Measurements from ENCODE around the gene HTT. TPM values are rescaled to one million over a fixed set of nuclear protein-coding genes. Genes with fewer than 3 reads are reported as not detected.
A peak's percentile ranks its signal among the peaks of the same experiment; 100 is the strongest.

The HTT gene
- total and polyA plus RNA-seq, 8 donors, result 34.5 to 75.9 (median 43.5) TPM

DNA sequence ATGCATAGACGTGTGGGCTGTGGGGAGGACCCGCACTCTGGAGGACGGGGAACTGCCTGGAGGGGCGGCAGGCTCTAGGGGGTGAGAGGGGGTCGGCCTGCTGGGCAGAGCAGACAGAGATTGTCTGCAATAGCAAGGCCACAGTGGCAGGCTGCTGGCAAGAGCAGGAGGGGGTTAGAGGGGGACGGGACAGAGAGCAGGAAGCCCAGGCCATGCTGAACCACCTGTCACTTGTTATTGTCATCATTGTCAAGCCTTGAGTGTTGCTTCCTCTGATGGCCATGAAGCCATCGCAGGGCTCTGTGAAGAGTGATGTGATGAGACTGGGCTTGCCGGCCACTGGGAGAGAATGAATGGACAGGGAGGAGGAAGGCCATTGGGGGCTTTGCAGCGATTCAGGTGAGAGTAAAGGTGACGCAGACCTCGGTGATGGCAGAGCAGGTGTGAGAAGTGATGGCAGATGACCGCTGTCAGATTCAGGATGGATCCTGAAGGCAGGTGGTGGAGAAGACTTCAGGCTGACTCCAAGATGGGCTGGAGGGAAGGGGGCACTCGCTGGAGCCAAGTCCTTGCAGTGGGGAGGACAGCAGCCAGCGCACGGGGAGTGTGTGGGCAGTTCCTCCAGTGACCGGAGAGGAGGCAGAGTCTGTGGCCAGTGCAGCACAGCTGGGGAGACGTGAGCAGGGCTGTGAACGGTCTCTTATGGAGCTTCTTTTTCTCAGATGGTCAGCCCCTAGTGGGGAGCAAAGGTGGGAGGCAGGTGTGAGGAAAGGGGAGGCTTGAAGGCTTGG lies 43.7 kb upstream of the HTT start:
- no peak for DNase-seq

GRCh38 chr4:3031357-3032082 lies 43.0 kb upstream of the HTT start:
- H3K9me3 ChIP-seq, result no peaks in the 10 kb centered on the region
- H3K27me3 ChIP-seq, result no peaks in the 10 kb centered on the region
- DNase-seq (peak in 2 of 4 donors; percentile 67 to 87), ATAC-seq (peak; percentile 90)
- no peak overlapping the region for H3K4me3 ChIP-seq
- H3K4me1 ChIP-seq, result no peaks in the 10 kb centered on the region
- intact Hi-C loops (cut with DNase I), result no loop called here
- TF ChIP-seq CTCF (IDR thresholded peaks at IDR 0.05), result no peak
- no peak overlapping the region for H3K27ac ChIP-seq
- H3K36me3 ChIP-seq, result no peaks in the 10 kb centered on the region

More for the DNA sequence above, 43.7 kb upstream of the HTT start:
- H3K4me1 ChIP-seq, result no peaks in the 10 kb centered on the region
- no peaks in the 10 kb centered on the region for H3K36me3 ChIP-seq
- peak; percentile 20 for ATAC-seq
- H3K9me3 ChIP-seq, result no peaks in the 10 kb centered on the region
- H3K27me3 ChIP-seq, result no peaks in the 10 kb centered on the region
- H3K27ac ChIP-seq, result no peak overlapping the region
- intact Hi-C loops (cut with DNase I), result no loop called here
- no peak overlapping the region for H3K4me3 ChIP-seq
- no peak for TF ChIP-seq CTCF (IDR thresholded peaks at IDR 0.05)

DNA sequence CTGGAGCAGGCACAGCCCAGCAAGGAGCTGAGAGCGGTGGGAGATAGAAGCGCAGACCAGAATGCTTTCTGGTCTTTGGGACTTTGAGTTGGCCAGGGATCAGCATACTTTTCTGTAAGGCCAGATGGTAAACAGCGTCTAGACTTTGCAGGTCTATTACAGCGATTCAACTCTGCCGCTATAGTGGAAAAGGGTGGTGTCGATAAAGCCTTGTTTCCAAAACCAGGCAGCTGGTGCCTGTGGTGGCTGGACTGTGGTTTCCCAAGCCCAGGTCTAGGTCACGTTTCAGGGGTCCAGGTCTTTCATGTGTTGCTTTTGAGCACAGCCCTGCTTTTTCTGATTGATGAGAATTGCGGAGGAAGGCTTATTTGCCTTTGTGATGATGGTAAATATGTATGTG lies 40.2 kb upstream of the HTT start:
- no peak for TF ChIP-seq CTCF (IDR thresholded peaks at IDR 0.05)
- no peak for ATAC-seq
- no peak for DNase-seq
- no peak overlapping the region for H3K4me3 ChIP-seq
- no peaks in the 10 kb centered on the region for H3K36me3 ChIP-seq
- no peaks in the 10 kb centered on the region for H3K9me3 ChIP-seq
- H3K4me1 ChIP-seq, result peaks cover 7 to 10% of the 10 kb centered on the region in 2 donors
- H3K27me3 ChIP-seq, result peaks cover 0 to 5% of the 10 kb centered on the region in 2 donors
- no peak overlapping the region for H3K27ac ChIP-seq
- intact Hi-C loops (cut with DNase I), result no loop called here

- no peaks in the 10 kb centered on the region for H3K9me3 ChIP-seq
- H3K4me1 ChIP-seq, result peaks cover 7 to 10% of the 10 kb centered on the region in 2 donors
- H3K27ac ChIP-seq, result no peak overlapping the region
- intact Hi-C loops (cut with DNase I), result no loop called here
- no peaks in the 10 kb centered on the region for H3K36me3 ChIP-seq
- peaks cover 0 to 5% of the 10 kb centered on the region in 2 donors for H3K27me3 ChIP-seq
- no peak for TF ChIP-seq CTCF (IDR thresholded peaks at IDR 0.05)
- H3K4me3 ChIP-seq, result no peak overlapping the region
- ATAC-seq (no peak), DNase-seq (no peak)
Observed at GRCh38 chr4:3035249-3035648, 39.2 kb upstream of the HTT start.

GRCh38 chr4:3035674-3036073 lies 38.8 kb upstream of the HTT start:
- no peak for DNase-seq
- Histone ChIP-seq H3K4me3 (no peak overlapping the region), H3K9me3 (no peaks in the 10 kb centered on the region), H3K36me3 (no peaks in the 10 kb centered on the region), H3K27me3 (peaks cover 0 to 5% of the 10 kb centered on the region in 2 donors), H3K4me1 (peaks cover 7 to 14% of the 10 kb centered on the region in 2 donors), H3K27ac (no peak overlapping the region)
- TF ChIP-seq CTCF (IDR thresholded peaks at IDR 0.05), result no peak
- intact Hi-C loops (cut with DNase I), result no loop called here
- no peak for ATAC-seq

Measured in left lung (tissue), 10 donors.